ENCODE results near the gene C19orf18.
"Not testable (repeated sequence)": the region's sequence is repeated elsewhere in the genome, so short reads cannot be mapped to it uniquely, and the experiment has no call there.

C19orf18 gene

DNA sequence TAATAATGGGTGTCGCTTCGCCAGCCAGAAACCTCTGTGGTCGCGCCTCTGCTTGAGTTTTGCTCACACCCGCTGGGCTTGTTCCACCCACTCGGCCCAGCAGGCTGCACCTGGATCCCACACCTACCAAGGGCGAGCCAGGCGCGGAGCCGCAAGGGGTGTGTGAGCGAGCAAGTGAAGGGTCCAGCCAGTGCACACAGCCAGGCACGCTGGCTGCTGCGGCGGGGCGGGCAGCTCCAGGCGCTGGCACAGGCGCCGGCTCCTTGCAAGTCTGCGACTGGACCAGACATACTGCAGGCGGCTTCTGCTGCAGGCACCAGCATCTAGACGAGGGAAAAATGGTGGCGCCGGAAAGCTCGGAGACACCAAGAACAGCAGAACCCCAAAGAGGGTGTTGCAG lies 25.0 kb downstream of the C19orf18 start:
- in situ Hi-C loops (cut with MboI; ENCODE audit: low sequenced_read_pairs): no loop called here

- in situ Hi-C loops (cut with MboI; ENCODE audit: low sequenced_read_pairs): no loop called here
These were observed 26.8 kb downstream of the C19orf18 start, which contains the start of gene ZNF256 for GRCh38 chr19:57947419-57948134. Gene ZNF256, minus strand, starts transcription at chr19:57947706. Its CDS starts 232 bp downstream, at chr19:57947474.

DNA sequence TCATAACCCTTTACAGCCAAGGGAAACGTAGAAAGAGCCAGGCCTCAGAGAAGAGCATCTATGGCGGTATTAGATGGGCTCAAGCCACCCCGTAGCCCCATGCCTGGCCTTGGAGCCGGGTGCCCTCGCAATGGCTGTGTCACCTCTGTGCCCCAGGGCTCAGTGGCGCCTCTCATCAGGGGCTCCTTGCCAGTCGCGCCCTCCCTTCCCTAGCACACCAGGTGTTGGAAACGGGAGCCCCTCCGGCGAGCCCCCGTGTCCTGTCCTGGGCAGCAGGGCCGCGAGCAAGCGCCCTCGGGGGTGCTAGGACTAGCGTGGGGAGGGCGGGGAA lies 27.3 kb downstream of the C19orf18 start:
- in situ Hi-C loops (cut with MboI; ENCODE audit: low sequenced_read_pairs): no loop called here

DNA sequence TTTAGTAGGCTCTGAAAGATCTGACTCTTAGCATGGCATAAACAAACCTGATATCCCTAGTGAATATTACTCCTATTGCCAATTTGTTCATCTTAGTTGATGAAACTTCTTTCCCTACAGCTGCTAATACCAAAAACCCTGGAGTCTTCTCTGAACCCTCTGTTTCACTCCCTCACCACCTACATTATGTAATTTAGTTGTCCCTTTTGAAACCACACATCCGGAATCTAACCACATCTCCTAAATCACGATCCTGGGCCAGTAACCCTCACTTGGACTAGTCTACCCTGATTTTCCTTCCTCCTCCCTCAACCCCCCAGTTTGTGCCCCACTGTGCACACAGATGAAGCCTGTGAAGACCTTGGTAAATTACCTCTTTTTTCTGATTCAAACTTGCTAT lies 28.0 kb downstream of the C19orf18 start:
- in situ Hi-C loops (cut with MboI; ENCODE audit: low sequenced_read_pairs): no loop called here

- in situ Hi-C loops (cut with MboI; ENCODE audit: low sequenced_read_pairs): no loop called here
These were observed 32.7 kb downstream of the C19orf18 start for GRCh38 chr19:57941593-57941992.

DNA sequence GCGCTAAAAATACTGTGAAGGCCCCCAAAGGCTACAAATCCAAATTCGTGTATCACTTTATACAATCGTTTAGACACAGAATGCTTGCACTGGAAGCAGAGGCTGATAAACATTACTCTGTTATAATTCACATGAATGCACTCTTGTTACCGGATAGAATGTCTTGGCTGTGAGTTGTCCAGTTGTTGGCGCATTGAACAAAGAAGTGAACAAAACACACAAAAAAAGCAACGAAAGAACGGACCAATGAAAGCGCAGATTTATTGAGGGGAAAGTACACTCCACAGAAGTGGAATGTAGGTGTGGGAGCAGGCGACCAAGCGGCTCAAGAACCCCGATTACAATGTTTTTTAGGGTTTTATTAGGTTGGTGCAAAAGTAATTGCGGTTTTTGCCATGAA lies 38.6 kb downstream of the C19orf18 start:
- in situ Hi-C loops (cut with MboI; ENCODE audit: low sequenced_read_pairs): no loop called here

DNA sequence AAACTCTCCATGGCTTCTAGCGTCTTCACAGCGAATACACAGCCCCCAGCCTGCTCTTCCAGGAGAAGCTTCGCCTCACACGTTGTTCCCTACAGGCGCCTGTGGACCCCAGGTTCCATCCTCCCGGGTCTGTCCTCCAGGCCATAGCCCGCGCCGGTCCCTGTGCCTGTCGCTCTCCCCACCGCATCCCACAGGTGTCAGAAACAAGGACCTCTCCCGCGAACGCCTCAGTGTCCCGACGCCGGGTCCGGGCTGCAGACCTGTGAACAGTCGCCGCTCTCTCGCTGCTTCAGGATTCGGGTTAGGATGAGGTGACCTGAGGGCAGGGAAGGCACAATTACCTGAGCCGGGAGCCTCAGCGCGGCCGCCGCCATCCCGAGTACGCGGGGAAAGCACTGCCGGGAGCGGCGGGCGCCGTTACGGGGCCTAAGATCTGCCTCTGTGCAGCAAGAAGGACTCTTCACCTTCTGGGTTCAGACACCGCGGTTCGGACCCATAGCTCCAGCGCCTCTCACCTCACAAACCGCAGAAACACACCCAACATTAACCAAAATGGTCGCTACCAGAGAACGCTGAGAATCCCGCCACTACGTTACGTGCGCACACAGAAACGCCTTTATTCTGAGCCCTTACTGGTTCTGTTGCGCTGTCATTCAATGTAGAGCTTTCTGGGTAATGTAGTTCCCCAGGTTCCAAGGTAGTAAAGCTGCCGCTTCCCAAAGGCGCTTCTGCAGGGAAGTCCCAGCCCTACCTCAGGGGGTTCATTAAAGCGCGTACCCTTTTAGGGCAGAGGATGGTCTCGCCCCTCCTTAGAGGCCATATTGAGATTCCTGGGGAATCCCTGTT lies 39.3 kb downstream of the C19orf18 start, which contains the start of gene ZNF418:
Gene ZNF418, minus strand, starts transcription at position 583 of the 846 bp plus-strand sequence. CDS start 1,580 bp downstream, outside the sequence.
- in situ Hi-C loops (cut with MboI; ENCODE audit: low sequenced_read_pairs): no loop called here

DNA sequence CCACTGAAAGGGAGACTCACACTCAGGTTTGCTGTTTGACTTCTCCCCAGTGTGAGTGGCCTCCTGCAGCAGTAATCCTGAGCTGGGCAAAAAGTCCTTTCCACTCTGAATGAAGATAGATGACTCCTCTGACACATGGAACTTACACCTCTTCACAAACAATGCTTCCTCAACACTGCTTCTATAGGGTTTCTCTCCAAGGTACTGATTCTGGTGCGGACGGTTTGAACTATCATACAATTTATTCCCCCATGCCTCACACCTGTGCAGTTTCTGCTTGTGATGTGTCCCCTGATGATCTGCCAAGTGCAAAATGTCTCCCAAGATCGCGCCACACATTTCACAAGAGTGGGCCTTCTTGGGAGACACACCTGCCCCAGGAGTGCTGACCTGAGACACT lies 46.7 kb downstream of the C19orf18 start:
- in situ Hi-C loops (cut with MboI; ENCODE audit: low sequenced_read_pairs): no loop called here

DNA sequence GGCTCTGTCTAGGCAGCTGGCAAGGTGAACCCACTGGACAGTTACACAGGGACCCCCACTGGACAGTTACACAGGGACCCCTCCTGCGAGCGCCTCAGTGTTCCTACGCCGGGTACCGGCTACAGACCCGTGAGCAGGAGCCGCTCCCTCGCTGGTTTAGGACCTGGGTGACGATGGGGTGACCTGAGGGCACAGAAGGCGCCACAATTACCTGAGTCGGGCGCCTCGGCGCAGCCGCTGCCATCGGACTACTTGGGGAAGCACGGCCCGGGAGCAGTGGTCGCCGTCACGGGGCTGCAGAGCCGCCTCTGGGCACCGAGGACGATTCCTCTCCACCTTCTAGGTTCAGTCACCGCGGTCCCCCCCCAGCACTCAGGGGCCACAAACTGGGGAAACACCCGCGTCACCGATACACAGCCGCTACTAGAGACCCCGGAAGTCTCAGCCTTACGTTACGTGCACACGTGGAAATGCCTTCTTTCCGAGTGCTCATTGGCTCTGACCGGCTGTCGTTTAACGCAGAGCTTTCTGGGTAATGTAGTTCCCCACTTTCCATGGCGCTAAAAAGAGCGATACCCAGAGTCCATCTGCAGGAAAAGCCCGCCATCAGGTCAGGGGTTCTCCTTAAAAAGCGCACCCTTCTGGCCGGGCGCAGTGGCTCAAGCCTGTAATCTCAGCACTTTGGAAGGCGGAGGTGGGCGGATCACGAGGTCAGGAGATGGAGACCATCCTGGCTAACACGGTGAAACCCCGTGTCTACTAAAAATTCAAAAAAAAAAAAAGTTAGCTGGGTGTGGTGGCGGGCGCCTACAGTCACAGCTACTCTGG lies 58.0 kb downstream of the C19orf18 start, which contains the start of gene ZNF417:
Gene ZNF417, minus strand, starts transcription at position 425 of the 828 bp plus-strand sequence. Its CDS starts 181 bp downstream, at position 244.
- in situ Hi-C loops (cut with MboI; ENCODE audit: low sequenced_read_pairs): not testable (repeated sequence)

- in situ Hi-C loops (cut with MboI; ENCODE audit: low sequenced_read_pairs): no loop called here
These were observed 59.8 kb downstream of the C19orf18 start for GRCh38 chr19:57914531-57914930.
